ENCODE measurements around the gene CTXN3. TPM values are rescaled to one million over a fixed set of nuclear protein-coding genes. Genes with fewer than 3 reads are reported as not detected.
A peak's percentile ranks its signal among the peaks of the same experiment; 100 is the strongest.

Gene CTXN3
- total RNA-seq, 1 experiment from 2014 or later = not detected

DNA sequence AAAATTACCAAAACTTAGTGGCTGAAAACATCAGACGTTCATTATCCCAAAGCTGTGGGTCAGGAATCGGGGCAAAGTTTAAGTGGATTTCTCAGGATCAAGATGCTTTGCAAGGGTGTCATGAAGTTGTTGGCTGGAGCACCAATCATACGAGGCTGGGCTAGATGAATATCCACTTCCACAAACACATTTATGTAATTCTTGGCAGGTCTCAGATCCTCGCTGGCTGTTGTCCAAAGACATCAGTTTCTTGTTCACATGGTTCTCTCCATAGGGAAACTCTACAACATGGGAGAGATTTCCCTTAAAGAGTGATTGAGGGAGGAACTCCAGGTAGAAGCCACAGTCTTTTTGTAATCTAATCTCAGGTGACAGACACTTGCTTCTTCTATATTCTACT is 34.1 kb downstream of the CTXN3 start:
- in situ Hi-C loops (cut with HindIII; ENCODE audit: low pct_unique_long_range_greater_than_20kb, low sequenced_read_pairs) = no loop called here
- DNase-seq (ENCODE audit: low read depth, low spot score) = no peak

DNA sequence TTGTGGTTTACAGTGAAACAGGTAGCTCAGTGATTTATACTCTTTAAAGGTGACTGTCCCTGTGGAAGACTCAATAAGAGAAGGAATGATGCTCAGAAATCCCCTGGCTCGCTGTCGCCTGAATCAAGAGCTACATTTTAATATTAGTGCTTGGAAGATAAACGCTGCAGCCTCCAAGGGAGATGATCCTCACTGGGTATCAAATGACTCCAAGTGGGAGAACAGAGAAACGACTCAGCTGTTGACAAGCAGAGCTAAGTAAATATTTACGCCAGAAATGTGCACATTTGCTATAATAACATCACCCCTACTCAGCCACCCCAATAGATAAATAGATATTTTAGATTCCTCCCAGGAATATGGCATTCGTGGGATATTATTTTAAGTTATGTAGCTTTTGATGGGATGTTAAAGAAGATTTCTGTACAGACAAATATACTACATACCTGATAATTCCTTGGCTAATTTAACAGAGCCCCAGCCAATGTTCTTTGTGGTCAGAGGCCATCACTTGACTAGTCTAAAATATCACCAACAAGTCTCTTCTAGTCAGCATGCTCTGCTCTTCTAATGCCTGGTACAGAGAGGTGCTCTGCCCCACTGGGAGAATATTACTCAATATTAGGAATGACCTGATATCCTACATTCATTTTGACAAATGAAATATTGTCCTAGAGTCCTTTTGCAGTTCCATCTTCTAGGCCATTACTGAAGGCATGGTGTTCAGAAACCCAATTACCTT is 36.0 kb downstream of the CTXN3 start:
- in situ Hi-C loops (cut with HindIII; ENCODE audit: low pct_unique_long_range_greater_than_20kb, low sequenced_read_pairs) = no loop called here
- no peak for DNase-seq (ENCODE audit: low read depth, low spot score)

DNA sequence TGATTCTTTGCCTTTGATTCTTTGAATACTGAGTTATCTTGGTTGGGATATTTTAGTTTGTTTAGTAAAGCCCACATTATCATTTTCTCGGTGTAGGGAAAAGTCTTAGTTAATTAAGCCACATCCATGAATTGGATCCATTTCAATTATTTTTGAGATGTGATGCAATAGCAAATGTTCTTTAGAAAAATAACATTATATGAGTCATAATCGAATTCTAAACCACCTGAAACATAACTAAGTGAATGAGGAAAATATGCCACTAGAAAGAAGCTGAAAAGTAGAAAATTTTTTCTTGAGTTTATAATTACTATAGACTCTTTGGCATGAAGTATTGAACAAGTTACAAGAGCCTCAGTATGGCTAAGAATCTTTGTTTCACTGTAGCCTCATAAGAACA is 36.8 kb downstream of the CTXN3 start:
- DNase-seq (ENCODE audit: low read depth, low spot score) = no peak

DNA sequence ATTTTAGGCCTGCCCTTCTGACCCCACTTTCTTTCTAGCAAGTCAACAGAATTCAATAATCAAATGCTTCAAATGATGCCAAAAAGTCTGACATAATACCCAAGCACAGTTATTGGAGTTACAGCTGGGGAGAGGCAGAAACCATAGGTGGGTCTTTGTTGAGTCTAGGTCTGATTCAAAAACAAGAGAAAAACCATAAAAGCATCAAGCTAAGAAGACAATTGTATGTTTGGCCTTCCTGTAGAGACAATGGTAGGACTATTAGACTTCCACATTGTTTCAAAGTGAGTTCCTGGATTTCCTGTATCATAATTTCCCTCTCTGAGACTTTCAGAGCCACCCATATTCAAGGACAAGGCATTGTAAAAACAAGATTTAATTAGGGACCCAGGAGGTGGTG is 37.5 kb downstream of the CTXN3 start:
- in situ Hi-C loops (cut with HindIII; ENCODE audit: low pct_unique_long_range_greater_than_20kb, low sequenced_read_pairs) = no loop called here
- no peak for DNase-seq (ENCODE audit: low read depth, low spot score)

More for the DNA sequence above, 36.8 kb downstream of the CTXN3 start:
- in situ Hi-C loops (cut with HindIII; ENCODE audit: low pct_unique_long_range_greater_than_20kb, low sequenced_read_pairs) = no loop called here

DNA sequence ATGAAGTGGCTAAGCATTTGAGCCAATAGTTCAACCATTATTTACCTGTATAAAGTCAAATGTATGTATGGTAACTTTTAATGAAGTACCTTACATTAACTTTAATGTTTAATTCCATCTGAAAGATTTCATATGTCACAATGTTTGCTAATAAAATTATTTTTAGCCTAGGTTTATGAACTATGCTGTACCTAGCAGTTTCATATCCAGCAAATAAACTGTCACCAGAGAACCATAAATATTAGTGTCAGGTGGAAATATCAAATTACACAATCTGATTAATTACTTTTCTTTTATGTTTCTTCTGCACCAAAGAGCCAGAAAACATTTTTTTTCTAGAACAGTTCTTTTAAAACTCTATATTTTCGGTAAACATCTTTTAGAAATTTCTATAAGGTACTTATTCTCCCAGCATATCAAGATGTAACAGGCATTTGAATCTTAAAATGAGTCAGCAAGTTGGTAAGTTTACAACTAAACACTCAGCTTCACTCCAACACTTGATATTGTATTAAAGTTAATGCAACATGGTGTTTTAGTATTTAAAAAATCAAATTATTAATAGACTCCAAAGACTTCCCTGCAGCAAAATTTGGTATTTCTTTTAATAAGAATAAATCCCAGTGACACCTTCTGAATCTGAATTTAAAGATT is 45.8 kb downstream of the CTXN3 start:
- in situ Hi-C loops (cut with HindIII; ENCODE audit: low pct_unique_long_range_greater_than_20kb, low sequenced_read_pairs) = no loop called here

DNA sequence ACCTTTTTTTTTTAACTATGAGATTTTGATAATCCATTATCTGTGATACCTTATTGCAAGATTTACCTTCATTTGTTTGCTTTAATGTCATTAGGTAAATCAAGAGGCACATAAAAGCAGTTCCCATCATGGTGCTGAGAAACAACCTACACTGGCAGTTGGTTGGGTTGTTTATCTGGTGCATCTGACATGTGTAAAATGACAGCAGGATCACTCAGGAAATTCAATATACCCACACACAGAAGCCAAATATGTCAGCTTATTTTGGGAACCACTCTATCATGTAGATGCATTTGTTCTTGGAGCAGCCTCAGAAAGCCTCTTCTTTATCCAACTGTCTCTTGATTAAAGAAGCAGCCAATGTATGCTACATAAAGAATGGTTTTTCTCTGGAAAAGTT is 46.5 kb downstream of the CTXN3 start:
- in situ Hi-C loops (cut with HindIII; ENCODE audit: low pct_unique_long_range_greater_than_20kb, low sequenced_read_pairs) = no loop called here
- no peak for DNase-seq (ENCODE audit: low read depth, low spot score)

More for the DNA sequence above, 45.8 kb downstream of the CTXN3 start:
- no peak for DNase-seq (ENCODE audit: low read depth, low spot score)

DNA sequence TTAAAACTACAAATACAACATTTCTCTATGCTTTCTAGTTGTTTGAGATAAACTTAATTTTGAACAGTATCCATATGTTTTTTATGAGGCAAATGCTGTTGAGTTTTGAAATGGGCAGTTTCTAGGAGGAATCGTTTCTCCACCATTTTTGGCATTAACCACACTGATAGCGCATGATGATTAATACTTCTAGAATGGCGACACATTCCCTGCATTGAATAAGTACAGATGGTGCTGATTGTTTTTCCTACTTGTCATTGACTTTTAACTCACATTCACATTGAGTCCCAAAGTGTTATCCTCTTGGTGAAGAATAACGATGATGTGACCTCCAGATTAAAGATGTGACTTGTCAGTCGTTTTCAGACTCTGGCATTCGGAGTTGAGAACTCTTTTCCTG is 47.8 kb downstream of the CTXN3 start:
- no peak for DNase-seq (ENCODE audit: low read depth, low spot score)
- in situ Hi-C loops (cut with HindIII; ENCODE audit: low pct_unique_long_range_greater_than_20kb, low sequenced_read_pairs) = no loop called here

DNA sequence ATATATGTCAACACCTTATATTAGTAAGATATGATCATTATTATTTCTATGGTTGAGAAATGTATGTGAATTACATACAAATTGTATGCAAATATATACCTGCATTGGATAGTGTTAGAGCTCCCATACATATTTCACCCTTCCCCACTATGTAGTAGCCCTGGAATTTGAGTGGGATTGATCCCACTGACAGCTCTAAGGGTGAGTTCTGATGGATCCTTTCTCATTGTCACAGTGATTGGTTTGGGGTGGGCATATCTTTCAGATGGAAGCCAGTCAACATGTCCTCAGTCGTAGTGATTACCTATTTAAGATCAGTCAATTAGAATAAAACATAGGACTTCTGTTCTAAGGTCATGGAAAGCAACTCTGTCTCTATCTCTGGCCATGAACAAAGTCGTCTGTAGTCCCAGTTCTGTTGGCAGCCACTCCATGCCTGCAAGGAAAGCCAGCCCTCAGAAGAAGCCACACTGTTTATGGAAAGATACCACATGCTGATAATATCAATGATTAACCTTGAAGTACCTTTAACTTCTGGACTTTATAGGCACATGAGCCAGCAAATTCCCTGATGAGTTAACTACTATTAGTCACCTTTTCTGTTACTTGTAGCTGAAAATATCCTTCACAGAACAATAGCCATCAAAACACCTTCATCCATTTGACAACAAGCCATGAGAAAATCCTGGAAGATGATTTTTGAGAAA is 49.2 kb downstream of the CTXN3 start:
- in situ Hi-C loops (cut with HindIII; ENCODE audit: low pct_unique_long_range_greater_than_20kb, low sequenced_read_pairs) = no loop called here
- no peak for DNase-seq (ENCODE audit: low read depth, low spot score)

DNA sequence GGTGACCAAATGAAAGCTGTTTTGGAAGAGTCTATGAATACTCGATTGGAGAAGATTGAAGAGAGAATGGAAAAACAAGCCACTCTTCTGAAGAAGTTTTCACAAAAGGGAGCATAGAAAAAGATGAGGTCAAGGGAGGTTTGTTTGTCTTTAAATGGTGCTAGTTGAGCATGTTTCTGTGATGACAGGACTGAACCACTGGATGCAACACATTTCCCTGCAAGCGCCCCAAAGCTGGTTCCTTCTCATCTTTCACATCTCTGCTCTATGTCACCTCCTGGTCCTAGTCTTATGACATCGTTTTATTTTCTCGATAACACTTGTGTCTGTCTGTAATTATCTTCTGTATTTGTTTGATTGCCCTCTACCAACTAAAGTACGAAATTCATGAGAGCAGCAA is 50.5 kb downstream of the CTXN3 start:
- no peak for DNase-seq (ENCODE audit: low read depth, low spot score)
- in situ Hi-C loops (cut with HindIII; ENCODE audit: low pct_unique_long_range_greater_than_20kb, low sequenced_read_pairs) = no loop called here

DNA sequence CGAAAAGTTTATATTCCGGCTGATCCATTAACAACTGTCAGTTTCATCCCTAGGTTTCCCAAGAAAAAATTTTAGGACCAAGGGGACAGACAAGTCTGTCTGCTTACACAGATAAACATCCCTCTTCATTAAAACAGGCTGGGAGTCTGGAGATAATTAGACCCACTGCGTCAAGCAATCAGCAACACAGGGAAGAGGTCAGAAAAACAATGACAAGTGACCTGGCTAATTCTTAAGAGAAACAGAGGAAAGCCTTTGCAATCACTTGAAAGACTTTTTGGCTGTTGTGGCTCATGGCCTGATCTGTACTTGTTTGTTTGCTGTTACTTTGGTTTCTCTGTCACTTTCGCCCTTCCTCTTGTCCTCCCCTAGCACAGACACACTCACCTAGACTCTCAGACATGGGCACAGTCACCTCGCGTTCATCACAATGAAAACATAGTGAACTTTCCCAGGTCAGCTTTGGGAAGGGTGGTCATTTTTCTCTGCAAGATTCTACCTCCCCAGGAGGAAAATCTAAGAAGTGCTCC is 51.4 kb downstream of the CTXN3 start:
- DNase-seq (ENCODE audit: low read depth, low spot score) = no peak
- in situ Hi-C loops (cut with HindIII; ENCODE audit: low pct_unique_long_range_greater_than_20kb, low sequenced_read_pairs) = no loop called here

DNA sequence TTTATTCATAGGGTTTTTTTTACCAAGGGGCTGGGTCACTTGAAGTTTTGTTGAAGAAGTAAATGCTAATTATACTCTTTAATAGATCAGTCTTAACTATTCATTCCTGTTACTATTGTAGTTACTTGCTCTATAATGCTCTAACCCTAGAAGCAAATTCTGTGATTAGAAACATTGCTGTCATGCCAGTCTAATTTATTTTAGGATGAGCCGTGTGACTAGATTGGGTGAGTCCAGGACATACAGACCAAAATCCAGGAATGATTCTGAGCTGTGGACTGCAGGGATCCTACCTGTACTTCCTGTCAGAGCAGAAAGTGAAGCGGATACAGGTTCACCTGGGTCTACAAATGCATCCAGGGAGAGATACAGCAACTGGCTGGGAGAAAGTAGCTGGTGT is 53.6 kb downstream of the CTXN3 start:
- in situ Hi-C loops (cut with HindIII; ENCODE audit: low pct_unique_long_range_greater_than_20kb, low sequenced_read_pairs) = no loop called here
- no peak for DNase-seq (ENCODE audit: low read depth, low spot score)

DNA sequence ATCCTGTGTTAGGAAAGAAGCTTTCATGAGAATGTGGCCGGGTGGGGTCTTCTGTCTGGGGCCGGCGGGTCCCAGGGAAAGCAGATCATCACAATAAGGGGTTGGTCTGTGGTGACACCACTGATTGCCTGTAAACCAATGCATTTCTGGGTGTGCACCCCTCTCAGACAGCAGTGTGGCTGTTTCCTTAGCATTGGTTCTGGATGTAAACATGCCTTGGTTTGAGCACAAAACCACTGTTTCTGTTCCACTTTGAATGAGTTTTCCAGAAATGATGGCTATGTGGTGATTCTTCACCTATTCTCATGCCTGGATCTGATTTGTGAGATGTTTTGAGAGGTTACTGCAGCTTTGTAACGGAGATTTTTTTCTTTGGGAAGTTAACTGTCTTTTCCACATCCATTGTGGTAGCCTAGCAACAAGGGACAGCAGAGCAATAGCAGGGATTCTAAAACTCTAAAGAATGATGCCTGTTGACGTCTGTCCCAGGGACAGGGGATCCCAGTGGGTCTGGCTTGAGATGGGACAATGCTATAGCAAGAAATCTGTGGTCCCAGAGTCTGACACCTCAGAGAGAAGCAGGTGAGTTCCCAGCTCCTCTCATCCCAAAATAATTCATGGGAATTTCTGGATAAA is 54.2 kb downstream of the CTXN3 start, which contains the start of gene CCDC192:
CCDC192 (plus strand) TSS at position 466 of the 636 bp plus-strand sequence; CDS start at position 521, 55 bp downstream.
- no peak for DNase-seq (ENCODE audit: low read depth, low spot score)
- in situ Hi-C loops (cut with HindIII; ENCODE audit: low pct_unique_long_range_greater_than_20kb, low sequenced_read_pairs) = no loop called here

DNA sequence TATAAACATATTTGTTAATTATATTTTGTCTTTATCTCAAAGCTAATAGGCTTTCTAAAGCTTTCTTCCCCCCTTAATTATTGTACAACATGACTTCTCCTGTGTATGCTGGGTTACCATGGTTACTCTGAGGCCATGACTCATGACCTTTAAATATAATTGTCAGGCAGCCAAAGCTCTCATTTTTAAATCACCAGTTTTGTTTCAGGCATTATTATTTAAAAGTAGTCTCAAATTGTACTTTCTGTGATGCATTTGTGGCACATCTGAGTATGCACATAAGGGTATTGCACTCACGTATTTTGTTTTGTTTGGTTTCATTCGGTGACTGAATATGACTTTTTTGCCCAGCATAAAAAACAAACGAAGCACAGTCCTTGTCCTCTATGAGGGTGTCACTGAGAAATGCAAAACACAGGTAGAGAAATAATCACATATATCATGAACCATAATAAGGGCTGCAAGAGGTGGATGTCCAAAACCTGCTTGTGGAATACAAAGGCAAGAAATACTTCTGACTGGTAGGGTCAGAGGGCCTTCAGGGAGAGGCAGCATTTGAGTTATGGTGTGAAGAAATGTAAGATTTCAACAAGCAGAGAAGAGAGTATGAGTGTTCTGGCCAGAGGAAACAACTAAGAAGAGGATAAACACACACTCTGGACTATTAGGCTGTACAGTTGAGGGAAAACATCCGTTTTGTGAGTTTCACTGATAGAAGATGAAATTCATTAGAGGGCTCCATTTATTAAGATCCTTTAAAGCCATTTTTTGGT is 56.4 kb downstream of the CTXN3 start:
- in situ Hi-C loops (cut with HindIII; ENCODE audit: low pct_unique_long_range_greater_than_20kb, low sequenced_read_pairs) = no loop called here
- peak; percentile 18 for DNase-seq (ENCODE audit: low read depth, low spot score)

DNA sequence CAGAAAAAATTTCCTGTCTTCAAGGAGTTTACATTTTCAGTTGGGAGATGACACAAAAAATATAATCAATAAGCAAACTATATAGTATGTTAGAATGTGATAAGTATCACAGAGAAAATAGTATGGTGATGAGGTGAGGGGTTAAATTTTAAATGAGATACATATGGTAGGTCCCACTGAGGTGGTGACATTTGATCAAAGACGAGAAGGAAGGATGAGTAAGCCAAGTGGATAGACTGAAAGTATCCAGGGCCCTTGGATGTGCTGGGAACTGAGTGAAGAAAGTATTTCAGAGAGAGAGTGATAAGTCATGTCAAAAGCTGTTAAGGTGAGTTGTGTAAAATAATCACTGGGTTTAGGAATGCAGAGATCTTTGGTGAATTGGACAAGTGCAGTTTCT is 57.8 kb downstream of the CTXN3 start:
- no peak for DNase-seq (ENCODE audit: low read depth, low spot score)
- in situ Hi-C loops (cut with HindIII; ENCODE audit: low pct_unique_long_range_greater_than_20kb, low sequenced_read_pairs) = no loop called here

DNA sequence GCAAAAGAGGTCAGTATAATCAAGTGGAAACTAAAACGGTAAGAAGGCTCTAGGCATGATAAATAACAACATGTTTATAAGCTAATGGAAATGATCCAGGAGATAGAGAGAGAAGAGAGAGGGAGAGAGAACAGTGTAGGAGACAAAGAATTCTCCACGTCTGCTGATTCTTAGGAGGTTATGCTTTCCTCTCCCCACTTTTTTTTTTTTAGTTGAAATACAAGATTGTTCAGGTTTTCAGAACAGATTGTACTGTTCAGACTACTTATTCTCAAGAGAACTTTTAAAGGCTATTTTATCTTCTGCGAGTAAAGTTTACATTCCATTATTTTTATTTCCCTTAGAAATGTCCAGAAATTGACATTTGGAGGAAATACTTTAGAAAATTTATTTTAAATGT is 58.3 kb downstream of the CTXN3 start:
- in situ Hi-C loops (cut with HindIII; ENCODE audit: low pct_unique_long_range_greater_than_20kb, low sequenced_read_pairs) = no loop called here
- no peak for DNase-seq (ENCODE audit: low read depth, low spot score)
